ENCODE measurements around the gene MCRS1.

MCRS1 gene

GRCh38 chr12:49599961-49600360 is 32.0 kb upstream of the MCRS1 start:
- no peaks in the 10 kb centered on the region for H3K4me1 ChIP-seq
- H3K79me2 ChIP-seq = no peaks in the 10 kb centered on the region
- H3K36me3 ChIP-seq (ENCODE audit: control insufficient read depth, insufficient read depth, low read length) = no peaks in the 10 kb centered on the region
- no peaks in the 10 kb centered on the region for H3K9me3 ChIP-seq (ENCODE audit: control insufficient read depth, low read length)
- no peaks in the 10 kb centered on the region for H3K27me3 ChIP-seq (ENCODE audit: control insufficient read depth, insufficient read depth, low read length)
- TF ChIP-seq CTCF (IDR thresholded peaks at IDR 0.05) = no peak
- H3K27ac ChIP-seq = no peak overlapping the region
- H3K9ac ChIP-seq = no peak overlapping the region
- no peak overlapping the region for H2AFZ ChIP-seq
- H3K4me3 ChIP-seq (ENCODE audit: low read depth, low read length) = no peak overlapping the region
- no peak overlapping the region for H3K4me2 ChIP-seq (ENCODE audit: low read length)

- Histone ChIP-seq H3K9me3 (ENCODE audit: control insufficient read depth, low read length) (no peaks in the 10 kb centered on the region), H3K4me2 (ENCODE audit: low read length) (no peak overlapping the region), H3K9ac (no peak overlapping the region), H2AFZ (no peak overlapping the region), H3K27me3 (ENCODE audit: control insufficient read depth, insufficient read depth, low read length) (no peaks in the 10 kb centered on the region), H3K79me2 (no peaks in the 10 kb centered on the region), H3K4me1 (no peaks in the 10 kb centered on the region), H3K27ac (no peak overlapping the region), H3K4me3 (ENCODE audit: low read depth, low read length) (no peak overlapping the region), H3K36me3 (ENCODE audit: control insufficient read depth, insufficient read depth, low read length) (no peaks in the 10 kb centered on the region)
- TF ChIP-seq CTCF (IDR thresholded peaks at IDR 0.05) = no peak
These were observed 30.6 kb upstream of the MCRS1 start for GRCh38 chr12:49598527-49598926.

- no peak for TF ChIP-seq CTCF (IDR thresholded peaks at IDR 0.05)
- no peaks in the 10 kb centered on the region for H3K9me3 ChIP-seq (ENCODE audit: control insufficient read depth, low read length)
- no peak overlapping the region for H3K4me2 ChIP-seq (ENCODE audit: low read length)
- no peaks in the 10 kb centered on the region for H3K27me3 ChIP-seq (ENCODE audit: control insufficient read depth, insufficient read depth, low read length)
- H3K27ac ChIP-seq = no peak overlapping the region
- no peak overlapping the region for H3K4me3 ChIP-seq (ENCODE audit: low read depth, low read length)
- no peaks in the 10 kb centered on the region for H3K36me3 ChIP-seq (ENCODE audit: control insufficient read depth, insufficient read depth, low read length)
- H3K4me1 ChIP-seq = no peaks in the 10 kb centered on the region
- H3K9ac ChIP-seq = no peak overlapping the region
- H2AFZ ChIP-seq = no peak overlapping the region
- peaks cover 6% of the 10 kb centered on the region for H3K79me2 ChIP-seq
These were observed 21.0 kb upstream of the MCRS1 start for GRCh38 chr12:49588721-49589516.

- H3K4me2 ChIP-seq (ENCODE audit: low read length) = no peak overlapping the region
- H3K4me1 ChIP-seq = no peaks in the 10 kb centered on the region
- TF ChIP-seq CTCF (IDR thresholded peaks at IDR 0.05) = no peak
- peaks cover 10% of the 10 kb centered on the region for H3K79me2 ChIP-seq
- no peaks in the 10 kb centered on the region for H3K27me3 ChIP-seq (ENCODE audit: control insufficient read depth, insufficient read depth, low read length)
- H3K9me3 ChIP-seq (ENCODE audit: control insufficient read depth, low read length) = no peaks in the 10 kb centered on the region
- H3K9ac ChIP-seq = no peak overlapping the region
- no peak overlapping the region for H3K27ac ChIP-seq
- H3K4me3 ChIP-seq (ENCODE audit: low read depth, low read length) = no peak overlapping the region
- H3K36me3 ChIP-seq (ENCODE audit: control insufficient read depth, insufficient read depth, low read length) = no peaks in the 10 kb centered on the region
- H2AFZ ChIP-seq = no peak overlapping the region
These were observed 20.3 kb upstream of the MCRS1 start for GRCh38 chr12:49588281-49588680.
